ENCODE measurements around the gene PIP5K1C.

Gene PIP5K1C

GRCh38 chr19:3721131-3721886 lies 21.0 kb upstream of the PIP5K1C start:
- peak; percentile 92 for DNase-seq (ENCODE audit: low spot score)

- no peak for DNase-seq (ENCODE audit: low spot score)
These were observed 20.2 kb upstream of the PIP5K1C start for GRCh38 chr19:3720349-3720917.

GRCh38 chr19:3719868-3720267 lies 19.6 kb upstream of the PIP5K1C start:
- no peak for DNase-seq (ENCODE audit: low spot score)

- no peak for DNase-seq (ENCODE audit: low spot score)
These were observed 15.9 kb upstream of the PIP5K1C start for GRCh38 chr19:3716147-3716668.

GRCh38 chr19:3712663-3713611 lies 12.7 kb upstream of the PIP5K1C start:
- no peak for DNase-seq (ENCODE audit: low spot score)

- no peak for DNase-seq (ENCODE audit: low spot score)
These were observed 10.1 kb upstream of the PIP5K1C start for GRCh38 chr19:3710265-3710812.

- DNase-seq (ENCODE audit: low spot score): no peak
These were observed 8.1 kb upstream of the PIP5K1C start, which contains the start of gene TJP3 for GRCh38 chr19:3708207-3708931. Gene TJP3, plus strand, starts transcription at chr19:3708384. Its CDS starts 20,049 bp downstream, at chr19:3728433.

- DNase-seq (ENCODE audit: low spot score): no peak
These were observed 7.6 kb upstream of the PIP5K1C start for GRCh38 chr19:3707868-3708206.

GRCh38 chr19:3701200-3701599 lies 932 bp upstream of the PIP5K1C start:
- no peak for DNase-seq (ENCODE audit: low spot score)

GRCh38 chr19:3699741-3700241 lies 477 bp downstream of the PIP5K1C start:
- DNase-seq (ENCODE audit: low spot score): no peak

- DNase-seq (ENCODE audit: low spot score): peak; percentile 86
These were observed 1.1 kb downstream of the PIP5K1C start for GRCh38 chr19:3698974-3699740.

GRCh38 chr19:3698386-3698950 lies 1.8 kb downstream of the PIP5K1C start:
- no peak for DNase-seq (ENCODE audit: low spot score)

- DNase-seq (ENCODE audit: low spot score): no peak
These were observed 2.4 kb downstream of the PIP5K1C start for GRCh38 chr19:3697671-3698385.

GRCh38 chr19:3697094-3697493 lies 3.2 kb downstream of the PIP5K1C start:
- no peak for DNase-seq (ENCODE audit: low spot score)

GRCh38 chr19:3696660-3696995 lies 3.6 kb downstream of the PIP5K1C start:
- DNase-seq (ENCODE audit: low spot score): no peak

GRCh38 chr19:3695986-3696659 lies 4.1 kb downstream of the PIP5K1C start:
- DNase-seq (ENCODE audit: low spot score): no peak

GRCh38 chr19:3695124-3695733 lies 5.0 kb downstream of the PIP5K1C start:
- no peak for DNase-seq (ENCODE audit: low spot score)

GRCh38 chr19:3694361-3695123 lies 5.7 kb downstream of the PIP5K1C start:
- no peak for DNase-seq (ENCODE audit: low spot score)

Measured in AG08395 (cell line).